Frontal cortex (tissue), 1 donor: ENCODE results near the gene TMCC1. TPM values are rescaled to one million over a fixed set of nuclear protein-coding genes. Genes with fewer than 3 reads are reported as not detected.

Experiments
- small RNA-seq: library from RNA; depleted of rRNA; stranded (forward); fragments of <200 nt; gene quantifications from one replicate; pipeline ENCODE3, GENCODE V24; 2014
- total RNA-seq: library from RNA; depleted of rRNA; stranded (reverse); fragments of >200 nt; gene quantifications from one replicate; pipeline ENCODE4 v1.2.3, GENCODE V29; 2014

TMCC1 gene
- total RNA-seq, 1 donor from 2014 or later: 68.5 TPM

Small RNA genes lying within 50 kb of the gene (small RNA-seq; reads per million reads assigned to genes)
- gene RF00026 (not detected), gene RNY3P13 (not detected)

Other genes with a start within 250 kb of the TMCC1 start
- 4.1 TPM for gene TRH, start 81.0 kb upstream of the TMCC1 start, total RNA-seq
- not detected for gene ALG1L2, start 188.1 kb upstream of the TMCC1 start, total RNA-seq